Activated CD4-positive, alpha-beta T cell treated with anti-CD3 and anti-CD28 coated beads for 36 hours (primary cell): ENCODE data around the gene INAFM2. TPM values are rescaled to one million over a fixed set of nuclear protein-coding genes. Genes with fewer than 3 reads are reported as not detected.

Experiments used
- ATAC-seq: fragments of 200-7000 bp; cut with Tn5 transposase; one replicate; pipeline ENCODE4 v1.10.0; 2021; ENCODE audit warnings: mild to moderate bottlenecking, moderate library complexity
- CTCF ChIA-PET: fragments of 350-600 bp; sonication (Branson Sonifier 250); formaldehyde crosslinking; loops from one replicate; lab custom pipeline; 2021; ENCODE audit warnings: antibody characterized with exemption; lab: Charles Lee
- POLR2A ChIA-PET: fragments of 350-600 bp; sonication (Branson Sonifier 250); formaldehyde crosslinking; loops from one replicate; lab custom pipeline; 2021; ENCODE audit warnings: antibody characterized with exemption, inconsistent platforms; lab: Charles Lee
- DNase-seq: peaks from one replicate; pipeline ENCODE4 v3.0.0-alpha.2; 2020
- H3K27ac Mint-ChIP-seq: one replicate; pipeline ENCODE4 v1.8.0; 2021; ENCODE audit warnings: mixed read lengths
- H3K27me3 Mint-ChIP-seq: one replicate; pipeline ENCODE4 v1.8.0; 2021; ENCODE audit warnings: mixed read lengths
- H3K36me3 Mint-ChIP-seq: one replicate; pipeline ENCODE4 v1.8.0; 2021; ENCODE audit warnings: low read depth, mixed read lengths
- H3K4me1 Mint-ChIP-seq: one replicate; pipeline ENCODE4 v1.8.0; 2021; ENCODE audit warnings: mixed read lengths
- H3K4me3 Mint-ChIP-seq: one replicate; pipeline ENCODE4 v1.8.0; 2021; ENCODE audit warnings: mild to moderate bottlenecking, moderate library complexity, mixed read lengths
- H3K9me3 Mint-ChIP-seq: one replicate; pipeline ENCODE4 v1.8.0; 2021; ENCODE audit warnings: low read depth, mixed read lengths
- intact Hi-C, 2 experiments: fragments of 100-400 bp; cut with DNase I in 1 of 2; cut with micrococcal nuclease in 1 of 2; formaldehyde crosslinking; loops; one replicate each; pipeline versions ENCODE4 v1.14.2 to v1.15.1; 2022 to 2024; cut with DNase I, micrococcal nuclease
- total RNA-seq, 2 experiments: library from RNA; stranded (reverse); gene quantifications; one replicate each; pipeline ENCODE4 v1.2.3, GENCODE V29; 2021

The INAFM2 gene
- total RNA-seq, 2 experiments from 2014 or later = 9.9 to 11.2 TPM

DNA sequence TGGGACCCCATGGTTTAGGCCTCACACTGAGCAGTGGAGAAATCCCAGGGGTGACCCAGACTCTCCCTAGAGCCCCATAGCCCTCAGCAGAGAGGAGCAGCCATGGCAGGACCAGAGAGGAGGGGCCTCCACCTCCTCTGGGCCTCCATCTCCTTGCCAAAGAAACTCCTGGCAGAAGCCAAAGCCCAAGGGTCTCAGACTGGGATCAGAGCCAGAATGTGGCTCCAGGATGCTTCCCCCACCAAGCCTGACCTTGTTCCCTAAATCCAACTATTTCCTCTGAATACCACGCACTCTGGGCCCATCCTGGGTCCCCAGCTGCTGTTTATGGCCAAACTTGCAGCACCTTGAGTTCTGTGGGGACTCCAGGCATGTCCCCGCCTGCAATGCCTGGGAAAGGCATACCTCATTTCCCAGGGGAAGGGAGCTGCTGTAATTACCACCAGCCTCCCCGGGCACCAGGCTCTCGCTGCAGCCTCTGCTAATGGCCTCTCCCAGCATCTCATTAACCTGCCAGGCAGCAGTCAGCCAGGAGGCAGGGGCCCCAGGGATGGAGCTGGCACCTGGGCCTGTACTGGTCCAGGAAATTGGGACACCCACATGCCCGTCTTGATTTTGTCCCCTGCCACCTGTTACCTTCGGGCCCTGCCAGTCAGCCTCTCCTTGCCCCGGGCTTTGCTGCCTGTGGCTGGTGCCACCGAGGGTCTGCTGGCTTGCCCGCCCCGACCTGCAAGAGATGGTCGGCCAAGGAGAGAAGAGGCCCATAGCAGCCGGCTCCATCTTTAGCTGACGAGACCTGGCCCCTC lies 12.6 kb downstream of the INAFM2 start:
- no peak for ATAC-seq
- CTCF ChIA-PET = interaction anchor here (0.7 to 11.4 kb wide), 20 partner anchors 8 to 1833 kb away, joined by 3 to 151 read pairs (median 8); partner anchors contain the start of genes INAFM2, IVD and PLCB2
- no peak overlapping the region for H3K4me3 Mint-ChIP-seq
- no peaks in the 10 kb centered on the region for H3K36me3 Mint-ChIP-seq
- no peaks in the 10 kb centered on the region for H3K9me3 Mint-ChIP-seq
- intact Hi-C loops = no loop called here
- H3K4me1 Mint-ChIP-seq = peaks cover 16% of the 10 kb centered on the region
- no peak for DNase-seq
- POLR2A ChIA-PET = no interaction called here
- no peak overlapping the region for H3K27ac Mint-ChIP-seq
- no peaks in the 10 kb centered on the region for H3K27me3 Mint-ChIP-seq

DNA sequence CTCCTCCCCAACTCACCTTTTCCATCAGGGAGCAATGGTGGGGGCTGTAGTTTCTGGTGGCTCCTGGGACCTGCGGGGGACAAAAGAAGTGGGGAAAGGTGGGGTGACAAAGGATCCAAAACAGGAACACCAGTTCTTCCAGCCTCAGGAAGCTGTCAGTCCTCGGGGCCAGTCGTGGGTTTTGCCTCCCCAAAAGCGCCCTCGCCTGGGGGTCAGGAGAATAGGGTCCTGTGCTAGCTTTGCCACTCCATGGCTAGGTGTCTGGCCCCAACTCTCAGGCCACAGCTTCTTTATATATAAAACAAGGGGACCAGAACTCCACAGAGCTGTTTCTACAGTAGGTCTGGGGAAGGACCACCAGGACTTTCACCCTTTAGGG lies 13.2 kb downstream of the INAFM2 start:
- no peak overlapping the region for H3K27ac Mint-ChIP-seq
- H3K4me3 Mint-ChIP-seq = no peak overlapping the region
- ChIA-PET CTCF (interaction anchor here (0.6 to 11.4 kb wide), 21 partner anchors 8 to 1833 kb away, joined by 3 to 151 read pairs (median 6); partner anchors contain the start of genes FSIP1, INAFM2, IVD and PLCB2), POLR2A (interaction anchor here (0.6 kb wide), 1 partner anchor 236 kb away, joined by 3 read pairs; no protein-coding TSS in a partner anchor)
- DNase-seq = peak; percentile 45
- no peaks in the 10 kb centered on the region for H3K9me3 Mint-ChIP-seq
- peaks cover 16% of the 10 kb centered on the region for H3K4me1 Mint-ChIP-seq
- no peaks in the 10 kb centered on the region for H3K36me3 Mint-ChIP-seq
- intact Hi-C loops = no loop called here
- H3K27me3 Mint-ChIP-seq = no peaks in the 10 kb centered on the region
- no peak for ATAC-seq

DNA sequence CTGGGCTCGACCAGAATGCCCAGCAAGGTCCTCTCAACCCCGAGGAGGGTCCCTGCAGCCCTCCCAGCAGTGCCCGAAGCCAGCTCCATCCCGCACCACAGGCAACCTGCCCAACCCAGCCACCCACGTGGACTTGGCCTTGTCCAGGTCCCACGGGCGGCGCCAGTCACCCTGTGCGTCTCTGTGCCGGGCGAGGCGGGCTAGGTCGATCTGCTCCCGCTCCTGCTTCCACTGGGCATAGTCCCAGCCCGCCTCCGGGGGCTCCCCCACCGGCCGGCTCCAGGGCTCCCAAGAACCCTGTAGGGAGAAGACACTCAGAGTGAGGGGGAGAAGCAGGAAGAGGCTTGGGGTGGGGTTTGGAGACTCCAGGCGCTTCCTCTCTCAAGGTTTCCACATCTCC lies 14.1 kb downstream of the INAFM2 start:
- Mint-ChIP-seq H3K4me1 (peaks cover 16% of the 10 kb centered on the region), H3K27me3 (no peaks in the 10 kb centered on the region), H3K4me3 (no peak overlapping the region), H3K9me3 (no peaks in the 10 kb centered on the region), H3K36me3 (no peaks in the 10 kb centered on the region), H3K27ac (no peak overlapping the region)
- intact Hi-C loops = no loop called here
- DNase-seq (no peak), ATAC-seq (no peak)
- POLR2A ChIA-PET = interaction anchor here (0.6 kb wide), 1 partner anchor 56 kb away, joined by 7 read pairs; no protein-coding TSS in a partner anchor
- CTCF ChIA-PET = interaction anchor here (0.6 to 11.4 kb wide), 34 partner anchors 10 to 555 kb away, joined by 3 to 151 read pairs (median 5); partner anchors contain the start of genes ANKRD63, CCDC32, FSIP1 and INAFM2

DNA sequence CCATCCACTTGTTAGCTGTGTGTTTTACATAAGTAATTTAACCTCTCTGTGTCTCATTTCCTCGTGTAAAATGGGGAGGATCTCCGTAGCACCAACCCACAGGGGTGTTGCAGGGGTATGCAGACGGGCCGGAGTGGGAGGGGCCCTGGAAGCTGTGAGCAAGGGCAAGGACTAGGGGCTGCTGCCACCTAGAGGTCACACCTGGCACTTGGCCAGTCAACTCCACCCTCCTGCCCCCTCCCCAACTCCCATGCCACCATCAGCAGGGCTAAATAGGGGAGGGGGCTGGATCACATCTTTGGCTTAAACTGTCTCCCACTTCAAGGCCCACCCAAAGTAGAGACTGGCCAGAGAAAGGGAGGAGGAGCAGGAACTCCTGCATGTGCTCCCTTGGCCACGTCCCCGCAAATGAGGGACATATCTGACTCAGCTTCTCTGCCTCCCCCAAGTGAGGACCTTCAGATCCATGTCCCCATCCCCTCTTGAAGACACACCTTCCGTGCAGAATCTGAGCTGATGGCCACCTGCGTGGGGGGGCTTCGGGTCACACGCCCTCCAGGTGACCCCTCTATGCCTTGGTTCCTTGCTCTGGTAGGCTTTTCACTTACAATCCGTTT lies 14.7 kb downstream of the INAFM2 start:
- no peaks in the 10 kb centered on the region for H3K36me3 Mint-ChIP-seq
- DNase-seq (peak; percentile 90), ATAC-seq (peak; percentile 90)
- CTCF ChIA-PET = interaction anchor here (0.6 to 11.4 kb wide), 35 partner anchors 10 to 402 kb away, joined by 3 to 151 read pairs (median 5); partner anchors contain the start of genes ANKRD63, INAFM2, IVD and KNSTRN
- no peaks in the 10 kb centered on the region for H3K27me3 Mint-ChIP-seq
- no peaks in the 10 kb centered on the region for H3K9me3 Mint-ChIP-seq
- intact Hi-C loops = loop anchor here (1.0 to 2.0 kb wide), 5 partner anchors 15 to 59 kb away; partner anchors contain the start of genes PLCB2 (in 2 of the 2) and INAFM2 (in 1 of the 2)
- peaks cover 16% of the 10 kb centered on the region for H3K4me1 Mint-ChIP-seq
- POLR2A ChIA-PET = interaction anchor here (0.6 kb wide), 1 partner anchor 56 kb away, joined by 7 read pairs; no protein-coding TSS in a partner anchor
- no peak overlapping the region for H3K27ac Mint-ChIP-seq
- no peak overlapping the region for H3K4me3 Mint-ChIP-seq

DNA sequence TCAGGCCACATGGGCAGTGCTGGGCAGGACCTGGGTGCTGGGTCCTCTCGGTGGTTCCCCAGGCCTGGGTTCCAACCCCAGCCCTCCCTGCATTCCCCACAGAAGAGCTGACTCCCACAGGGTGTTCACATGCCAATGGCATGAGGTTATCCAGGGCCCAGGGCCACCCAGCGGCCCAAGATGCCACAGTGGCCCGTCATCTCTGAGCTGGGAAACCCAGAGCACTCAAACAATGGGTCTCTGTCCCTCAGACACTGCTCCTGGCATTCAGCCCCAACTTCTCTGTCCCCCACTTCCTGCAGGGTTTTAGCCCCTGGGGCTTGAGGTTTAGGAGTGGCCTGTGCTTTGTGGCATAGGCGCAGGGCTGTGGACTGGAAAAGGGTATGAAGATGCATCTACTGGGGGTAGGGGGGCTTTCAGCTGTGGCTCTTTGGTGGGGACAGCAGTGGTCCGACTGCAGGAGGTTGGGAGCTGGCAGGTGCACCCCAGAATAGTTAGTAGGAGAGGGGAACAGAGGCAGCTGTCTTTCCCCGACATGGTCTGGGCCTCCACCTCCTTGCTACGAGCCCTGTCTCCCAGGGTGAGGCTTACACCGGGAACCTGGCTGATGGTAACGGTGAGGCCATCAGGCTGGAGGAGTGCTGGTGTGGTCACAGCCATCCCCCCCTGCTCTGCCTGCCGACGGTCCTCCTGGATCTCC lies 15.6 kb downstream of the INAFM2 start:
- CTCF ChIA-PET = interaction anchor here (0.6 to 11.4 kb wide), 16 partner anchors 11 to 247 kb away, joined by 3 to 151 read pairs (median 5); partner anchors contain the start of genes INAFM2 and PLCB2
- Mint-ChIP-seq H3K9me3 (no peaks in the 10 kb centered on the region), H3K4me1 (peaks cover 10% of the 10 kb centered on the region), H3K4me3 (no peak overlapping the region), H3K27ac (no peak overlapping the region), H3K36me3 (no peaks in the 10 kb centered on the region), H3K27me3 (no peaks in the 10 kb centered on the region)
- ATAC-seq = no peak
- POLR2A ChIA-PET = no interaction called here
- no peak for DNase-seq
- intact Hi-C loops = loop anchor here (1.0 to 2.0 kb wide), 5 partner anchors 16 to 60 kb away; partner anchors contain the start of genes PLCB2 (in 2 of the 2) and INAFM2 (in 1 of the 2)

DNA sequence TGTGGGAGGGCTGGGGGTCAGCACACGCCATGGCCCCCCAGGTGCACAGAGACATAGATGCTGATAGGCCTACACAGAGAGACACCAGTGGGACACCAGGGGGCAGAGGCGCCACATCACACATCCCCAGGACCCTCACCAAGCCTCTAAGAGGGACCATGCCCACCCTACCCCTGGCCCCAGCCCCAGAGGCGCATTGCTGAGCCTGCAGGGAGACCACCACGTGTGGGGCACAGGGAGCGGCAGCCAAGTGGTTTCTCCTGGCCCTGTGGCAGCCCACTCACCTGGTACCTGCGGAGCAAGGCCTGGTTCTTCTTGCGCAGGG lies 16.1 kb downstream of the INAFM2 start:
- no peaks in the 10 kb centered on the region for H3K9me3 Mint-ChIP-seq
- no peaks in the 10 kb centered on the region for H3K36me3 Mint-ChIP-seq
- DNase-seq = no peak
- no peak overlapping the region for H3K27ac Mint-ChIP-seq
- H3K4me3 Mint-ChIP-seq = no peak overlapping the region
- intact Hi-C loops = loop anchor here in 1 of 2 experiments (2.0 kb wide), 1 partner anchor 33 kb away; the partner anchor contains the start of gene PLCB2
- H3K27me3 Mint-ChIP-seq = no peaks in the 10 kb centered on the region
- ATAC-seq = no peak
- CTCF ChIA-PET = interaction anchor here (0.6 to 11.4 kb wide), 13 partner anchors 12 to 180 kb away, joined by 3 to 151 read pairs (median 5); partner anchors contain the start of genes INAFM2 and PLCB2
- H3K4me1 Mint-ChIP-seq = peaks cover 4% of the 10 kb centered on the region
- POLR2A ChIA-PET = interaction anchor here (0.7 kb wide), 1 partner anchor 41 kb away, joined by 3 read pairs; no protein-coding TSS in a partner anchor

DNA sequence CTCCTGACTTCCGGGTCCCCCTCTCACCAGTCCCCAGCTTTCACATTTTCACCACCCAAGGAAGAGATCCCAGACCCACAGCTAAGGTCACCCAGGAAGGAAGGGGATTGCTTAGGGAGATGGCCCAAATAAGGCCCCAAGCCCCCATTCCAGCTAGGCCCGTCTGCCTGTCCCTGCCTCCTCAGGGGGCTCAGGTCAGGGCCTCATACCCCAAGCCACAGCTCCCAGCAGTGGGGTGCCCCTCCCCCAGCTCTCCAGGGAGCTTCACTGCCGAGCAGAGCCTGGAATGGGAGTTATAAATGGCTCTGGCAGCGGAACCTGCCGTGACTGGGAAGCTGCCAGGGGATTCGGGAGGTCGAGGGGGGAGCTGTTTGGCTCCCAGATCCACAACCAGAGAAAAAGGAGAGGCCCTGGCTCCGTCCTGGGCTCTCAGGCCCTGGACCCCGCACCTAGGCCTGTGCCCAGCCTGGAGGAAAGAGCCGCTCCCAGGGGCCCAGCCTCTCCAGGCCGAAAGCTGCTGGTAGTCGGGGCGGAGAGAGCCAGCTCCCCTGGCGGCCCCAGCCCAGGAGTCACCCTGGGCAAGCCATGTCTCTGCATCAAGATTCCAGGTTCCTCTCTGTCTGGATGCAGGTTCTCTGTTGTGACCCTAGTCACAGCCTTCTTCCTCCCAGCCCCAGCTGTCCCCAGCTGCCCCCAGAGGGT lies 16.7 kb downstream of the INAFM2 start:
- no peak for ATAC-seq
- ChIA-PET CTCF (interaction anchor here (0.6 to 11.4 kb wide), 14 partner anchors 12 to 180 kb away, joined by 3 to 151 read pairs (median 5); partner anchors contain the start of genes INAFM2 and PLCB2), POLR2A (interaction anchor here (0.6 to 0.7 kb wide), 3 partner anchors 14 to 42 kb away, joined by 3 to 7 read pairs (median 3); no protein-coding TSS in a partner anchor)
- H3K27me3 Mint-ChIP-seq = no peaks in the 10 kb centered on the region
- H3K4me1 Mint-ChIP-seq = peaks cover 2% of the 10 kb centered on the region
- H3K27ac Mint-ChIP-seq = no peak overlapping the region
- intact Hi-C loops = loop anchor here in 1 of 2 experiments (5.0 kb wide), 1 partner anchor 167 kb away; no protein-coding TSS in a partner anchor
- no peak for DNase-seq
- H3K36me3 Mint-ChIP-seq = no peaks in the 10 kb centered on the region
- H3K4me3 Mint-ChIP-seq = no peak overlapping the region
- no peaks in the 10 kb centered on the region for H3K9me3 Mint-ChIP-seq

DNA sequence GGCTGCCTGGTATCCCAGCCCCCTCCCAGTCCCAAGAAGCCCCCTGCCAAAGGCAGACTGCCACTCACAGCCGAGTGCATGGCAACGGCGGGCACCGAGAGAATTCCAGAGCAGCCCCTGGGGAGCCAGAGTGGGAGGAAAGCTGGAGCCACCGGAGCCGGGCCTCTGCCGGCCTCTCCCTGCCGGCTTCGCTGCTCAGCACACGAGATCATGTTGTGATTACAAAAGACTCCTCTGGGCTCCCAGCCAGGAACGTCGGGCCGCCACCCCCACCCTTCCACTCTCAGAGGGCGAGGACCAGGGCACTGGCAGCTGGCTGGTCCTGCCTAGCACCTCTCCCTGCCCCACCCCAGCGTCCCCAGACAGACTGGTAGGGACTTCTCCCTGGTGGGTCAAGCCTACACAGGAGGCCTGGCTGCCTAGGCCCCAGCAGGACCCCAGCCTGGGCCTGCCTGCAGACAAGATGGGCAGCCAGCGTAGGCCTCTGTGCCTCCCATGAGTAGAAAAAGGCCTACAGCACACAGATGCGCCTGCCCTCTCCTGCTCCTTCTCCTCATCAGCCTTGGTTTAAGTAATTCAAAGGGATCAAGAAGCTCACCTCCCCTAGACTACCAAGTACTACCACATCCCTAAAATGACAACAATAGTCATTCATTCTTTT lies 17.4 kb downstream of the INAFM2 start, which contains the start of gene CCDC9B:
Gene CCDC9B (minus strand): TSS at position 200 of the 661 bp plus-strand sequence. CDS start 120 bp downstream, at position 80.
- POLR2A ChIA-PET = interaction anchor here (0.6 kb wide), 1 partner anchor 14 kb away, joined by 3 read pairs; no protein-coding TSS in a partner anchor

DNA sequence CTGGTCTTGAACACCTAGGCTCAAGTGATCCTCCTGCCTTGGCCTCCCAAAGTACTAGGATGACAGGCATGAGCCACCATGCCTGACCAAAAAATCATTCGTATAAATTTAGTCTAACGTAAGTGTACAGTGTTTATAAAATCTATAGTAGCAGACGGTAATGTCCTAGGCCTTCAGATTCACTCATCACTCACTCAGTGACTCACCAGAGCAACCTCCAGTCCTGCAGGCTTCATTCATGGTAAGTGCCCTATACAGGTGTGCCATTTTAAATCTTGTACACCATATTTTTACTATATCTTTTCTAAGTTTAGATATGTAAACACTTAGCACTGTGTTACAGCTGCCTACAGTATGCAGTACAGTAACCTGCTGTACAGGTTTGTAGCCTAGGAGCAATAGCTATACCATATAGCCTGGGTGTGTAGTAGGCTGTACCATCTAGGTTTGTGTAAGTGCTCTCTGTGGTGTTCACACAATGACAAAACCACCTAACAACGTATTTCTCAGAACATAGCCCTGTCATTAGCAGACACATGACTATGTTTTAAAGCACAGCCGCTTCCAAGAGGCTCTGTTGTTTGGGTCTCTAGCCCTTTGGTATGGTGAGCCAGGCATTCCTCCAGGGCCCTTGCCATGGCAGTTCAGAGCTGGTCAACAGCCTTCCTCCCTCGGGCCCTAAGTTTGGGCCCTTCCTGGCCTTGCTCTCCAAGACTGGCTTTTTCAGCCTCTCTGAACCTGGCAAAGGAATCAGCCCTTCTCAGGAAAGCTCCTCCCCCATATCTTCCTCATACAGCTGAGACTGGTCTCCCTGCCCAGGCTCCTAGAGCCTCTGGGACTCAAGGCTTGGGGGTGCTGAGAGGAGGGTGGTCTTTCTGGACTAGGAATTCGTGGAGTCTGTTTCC lies 19.2 kb downstream of the INAFM2 start:
- H3K9me3 Mint-ChIP-seq = no peaks in the 10 kb centered on the region
- H3K27me3 Mint-ChIP-seq = no peaks in the 10 kb centered on the region
- ChIA-PET CTCF (interaction anchor here (0.6 to 11.4 kb wide), 16 partner anchors 9 to 99 kb away, joined by 3 to 151 read pairs (median 7); partner anchors contain the start of genes BAHD1, INAFM2, IVD and PLCB2), POLR2A (no interaction called here)
- no peak overlapping the region for H3K4me3 Mint-ChIP-seq
- no peaks in the 10 kb centered on the region for H3K36me3 Mint-ChIP-seq
- peaks cover 2% of the 10 kb centered on the region for H3K4me1 Mint-ChIP-seq
- DNase-seq (no peak), ATAC-seq (no peak)
- intact Hi-C loops = loop anchor here in 1 of 2 experiments (5.0 kb wide), 1 partner anchor 165 kb away; no protein-coding TSS in a partner anchor
- H3K27ac Mint-ChIP-seq = no peak overlapping the region

More for the DNA sequence above, 17.4 kb downstream of the INAFM2 start, which contains the start of gene CCDC9B:
- no peak within 1 kb of the TSS for H3K4me3 Mint-ChIP-seq
- no peaks in the 10 kb centered on the region for H3K36me3 Mint-ChIP-seq
- H3K4me1 Mint-ChIP-seq = peaks cover 2% of the 10 kb centered on the region
- intact Hi-C loops = loop anchor here in 1 of 2 experiments (5.0 kb wide), 1 partner anchor 166 kb away; no protein-coding TSS in a partner anchor
- H3K27me3 Mint-ChIP-seq = no peaks in the 10 kb centered on the region
- DNase-seq = no peak
- CTCF ChIA-PET = interaction anchor here (0.6 to 11.4 kb wide), 11 partner anchors 13 to 179 kb away, joined by 3 to 151 read pairs (median 12); partner anchors contain the start of genes INAFM2 and PLCB2
- no peak within 1 kb of the TSS for H3K27ac Mint-ChIP-seq
- ATAC-seq = no peak
- no peaks in the 10 kb centered on the region for H3K9me3 Mint-ChIP-seq
